ENCODE data around the gene NRG2.

NRG2 gene

DNA sequence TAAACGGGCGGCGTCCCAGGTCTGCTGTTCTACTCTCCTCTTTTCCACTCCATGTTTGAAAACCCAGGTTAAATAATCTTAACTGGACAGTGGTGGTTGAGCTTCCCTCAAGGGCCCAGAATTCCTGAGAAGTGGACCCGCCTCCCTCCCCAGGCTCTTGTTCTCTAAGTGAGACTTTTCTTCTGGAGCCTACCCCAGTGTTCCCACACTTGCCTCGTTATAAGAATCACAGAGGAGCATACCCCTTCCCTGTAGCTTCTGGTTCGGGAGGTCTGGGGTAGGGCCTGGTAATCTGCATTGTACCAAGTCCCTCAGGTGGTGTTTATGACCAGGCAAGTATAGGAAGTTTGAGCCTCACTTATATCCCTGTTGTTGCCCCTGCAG lies 235.5 kb downstream of the NRG2 start:
- no peak for DNase-seq

DNA sequence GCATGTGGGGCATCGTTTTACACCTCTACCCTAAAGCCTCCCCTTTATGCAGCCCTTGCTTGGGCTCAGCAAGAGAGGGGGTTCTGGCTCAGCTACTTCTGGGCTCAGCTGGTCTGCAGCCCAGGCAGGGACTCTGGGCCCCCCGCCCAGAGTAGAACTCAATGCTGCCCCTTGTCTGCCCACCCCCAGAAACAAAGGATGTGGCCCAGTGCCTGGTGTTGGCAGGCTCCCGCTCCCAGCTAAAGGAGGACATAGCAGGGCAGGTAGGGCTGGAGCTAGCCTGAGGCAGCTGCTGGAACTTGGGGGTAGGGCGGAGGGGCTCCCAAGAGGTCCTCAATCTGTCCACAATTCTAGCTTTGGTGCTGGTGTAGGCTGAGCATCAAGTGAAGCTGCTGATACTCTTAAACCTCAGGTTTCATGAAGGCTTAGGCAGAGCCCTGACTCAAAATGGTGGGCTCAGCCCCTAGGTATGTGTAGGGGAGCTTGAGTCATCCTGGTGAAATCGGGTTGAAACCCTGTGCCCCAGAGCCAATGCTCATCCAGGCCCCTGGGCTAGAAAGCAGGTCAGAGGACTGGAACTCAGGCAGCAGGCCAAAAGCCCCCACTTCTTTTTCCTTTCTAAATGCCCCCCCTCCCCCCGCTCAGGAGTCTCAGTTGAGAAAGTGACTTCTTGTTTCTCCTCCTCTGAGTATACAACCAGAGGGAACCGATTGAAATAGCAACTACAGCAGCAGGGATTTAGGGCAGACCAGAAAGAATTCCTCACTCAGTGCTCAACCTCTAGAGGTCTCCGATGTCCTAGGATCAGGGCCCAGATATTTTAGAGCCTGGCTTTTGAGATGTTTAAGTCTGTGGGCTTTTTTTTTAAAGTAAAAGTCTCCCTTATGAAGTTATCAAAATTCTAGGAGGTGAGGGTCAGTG lies 236.1 kb downstream of the NRG2 start:
- DNase-seq = no peak

DNA sequence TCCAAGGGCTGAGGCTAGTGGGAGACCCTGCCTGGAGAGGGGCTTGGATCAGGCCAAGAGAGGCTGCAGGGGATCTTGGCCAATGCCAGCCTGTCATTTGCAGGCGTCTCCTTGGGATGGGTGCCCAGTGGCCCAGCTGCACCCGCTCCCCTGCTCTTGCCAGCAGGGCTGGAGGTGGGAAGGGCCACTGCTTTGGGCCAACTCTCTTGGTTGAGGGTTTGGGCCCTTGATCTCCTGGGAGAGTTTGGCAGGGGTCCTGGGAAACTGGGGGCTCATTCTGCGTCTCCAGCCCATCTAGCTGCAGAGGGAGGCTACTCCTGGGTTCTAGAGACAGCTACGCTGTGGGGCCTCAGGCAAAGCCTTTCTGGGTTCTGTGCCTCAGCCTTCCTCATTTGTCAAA lies 237.0 kb downstream of the NRG2 start:
- DNase-seq = no peak

GRCh38 chr5:139805545-139805944 lies 237.6 kb downstream of the NRG2 start:
- no peak for DNase-seq

- no peak for DNase-seq
These were observed 238.2 kb downstream of the NRG2 start for GRCh38 chr5:139804800-139805397.

DNA sequence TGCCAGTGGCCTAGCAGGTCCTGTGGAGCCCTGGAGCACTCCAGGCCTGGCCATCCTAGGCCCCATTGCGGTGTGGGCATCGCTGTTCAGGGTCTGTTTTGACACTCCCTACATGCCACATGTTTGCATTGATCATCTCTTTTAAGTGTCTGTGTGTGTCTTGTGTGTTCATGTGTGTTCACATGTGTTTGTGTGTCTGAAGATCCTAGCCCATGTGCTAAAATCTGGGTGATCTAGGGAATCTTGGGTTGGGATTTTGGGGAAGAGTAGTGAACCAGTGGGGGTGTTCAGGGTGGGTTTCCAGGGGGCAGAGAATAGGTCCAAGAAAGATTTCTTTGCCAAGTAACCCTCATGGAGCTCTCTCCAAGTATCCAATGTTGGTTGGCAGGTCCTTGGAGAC lies 239.1 kb downstream of the NRG2 start:
- DNase-seq = no peak

DNA sequence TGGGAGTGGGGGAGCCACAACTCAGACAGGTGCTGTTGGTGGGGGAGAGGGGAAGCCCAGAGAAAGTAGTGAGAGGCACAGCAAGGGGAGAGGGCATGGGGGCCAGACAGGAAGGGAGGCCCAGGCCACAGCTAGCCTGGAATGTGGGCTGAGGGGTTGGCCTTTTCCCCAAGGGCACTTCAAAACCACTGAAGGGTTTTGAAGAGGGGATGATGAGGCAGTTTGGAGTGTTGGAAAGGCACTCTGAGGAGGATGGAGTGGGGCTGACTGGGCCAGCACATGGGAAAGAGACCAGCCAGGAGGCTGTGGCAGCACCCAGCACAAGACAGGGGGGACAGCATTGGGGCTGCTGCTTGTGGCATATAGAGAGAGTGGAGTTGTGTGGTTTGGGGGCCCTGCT lies 243.7 kb downstream of the NRG2 start:
- DNase-seq = peak in 1 of 3 experiments; percentile 39

DNA sequence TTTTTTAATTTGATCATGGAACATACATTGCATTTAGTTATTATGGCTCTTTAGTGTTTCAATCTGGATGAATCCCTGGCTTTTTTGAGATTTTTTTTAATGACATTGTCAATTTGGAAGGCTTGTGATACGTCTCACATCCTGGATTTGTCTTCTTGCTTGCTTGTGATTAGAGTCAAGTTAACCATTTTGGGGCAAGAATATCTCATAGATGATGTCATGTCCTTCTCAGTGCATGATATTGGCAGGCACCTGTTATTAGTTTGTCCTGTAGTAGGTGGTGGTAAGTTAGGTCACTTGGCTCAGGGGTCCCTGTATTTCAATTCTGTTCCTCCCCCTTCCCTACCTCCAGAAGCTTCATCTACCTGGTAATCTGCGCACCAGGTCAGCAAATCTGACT lies 244.2 kb downstream of the NRG2 start:
- DNase-seq = no peak

DNA sequence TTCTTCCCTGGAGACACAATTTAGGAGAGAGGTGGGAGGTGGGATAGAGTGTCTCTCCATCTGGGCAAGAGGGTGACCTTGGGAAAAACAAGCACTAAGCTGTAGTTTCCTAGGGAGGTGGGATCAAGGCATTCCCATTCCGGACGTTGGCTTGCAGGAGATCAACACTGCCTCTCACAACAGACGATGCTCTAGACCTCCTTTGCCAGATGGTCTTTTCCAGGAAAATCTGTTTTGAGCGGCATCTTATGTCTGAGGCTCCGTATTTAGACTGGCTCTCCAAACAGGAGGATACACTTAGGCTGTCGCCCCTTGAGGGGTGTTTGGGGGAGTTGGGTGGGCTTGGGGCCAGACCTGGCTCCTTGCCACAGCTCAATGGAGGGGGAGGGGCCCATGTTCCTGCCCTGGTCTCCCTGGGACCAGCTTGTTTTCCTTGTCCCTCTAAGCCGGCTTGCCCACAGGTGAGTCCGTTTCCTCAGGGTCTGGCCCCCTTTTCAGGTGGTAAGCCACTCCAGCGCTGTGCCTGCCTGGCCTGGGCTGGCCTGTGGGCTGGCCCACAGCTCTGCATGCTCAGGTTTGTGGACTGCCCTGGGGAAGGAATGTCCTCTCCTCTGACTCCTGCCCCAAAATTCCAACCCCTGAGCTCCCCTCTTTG lies 245.1 kb downstream of the NRG2 start:
- DNase-seq = no peak

DNA sequence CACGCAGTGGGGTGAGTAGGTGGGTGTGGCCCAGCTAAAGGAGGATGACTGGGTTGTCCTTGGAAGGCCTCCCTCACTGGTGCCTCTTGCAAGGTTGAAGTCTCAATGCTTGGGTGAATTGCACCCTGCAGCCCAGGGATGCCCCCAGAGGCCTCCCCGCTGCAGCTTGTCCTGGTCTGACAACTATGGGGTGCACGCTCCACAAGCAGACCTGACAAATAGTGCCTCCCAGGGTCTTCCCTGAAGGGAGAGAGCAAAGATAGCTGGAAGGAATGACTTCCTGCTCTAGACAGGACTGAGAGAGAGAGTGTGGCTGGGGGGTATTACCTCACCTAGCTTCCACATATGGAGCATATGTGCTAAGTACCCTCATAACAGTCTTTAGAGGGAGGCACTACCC lies 245.8 kb downstream of the NRG2 start:
- no peak for DNase-seq
